Adrenal gland (tissue), 12 donors: ENCODE measurements around the gene AP3B2. TPM values are rescaled to one million over a fixed set of nuclear protein-coding genes. Genes with fewer than 3 reads are reported as not detected.

ENCODE experiments used
- DNase-seq, 7 donors: peaks; one replicate each; pipeline ENCODE4 v3.0.0-alpha.2; 2019 to 2020
- H3K27ac ChIP-seq, 5 donors: fragments of 200-600 bp; sonication (generic) in 4 of 5; 1 replicate in 3 of 5; 2 replicates in 2 of 5; pipeline versions ENCODE4 v1.5.1 to v1.8.0; 2016 to 2020; ENCODE audit warnings: mild to moderate bottlenecking in 1 of 5
- H3K27me3 ChIP-seq: fragments of 200-600 bp; 2 replicates; pipeline ENCODE4 v1.8.0; 2021
- H3K36me3 ChIP-seq, 2 donors: fragments of 200-600 bp; replicated peaks in 1 of 2; 1 replicate in 1 of 2; 2 replicates in 1 of 2; pipeline versions ENCODE4 v1.5.1 to v1.8.0; 2018 to 2022
- H3K4me1 ChIP-seq, 2 donors: fragments of 200-600 bp; replicated peaks in 1 of 2; 1 replicate in 1 of 2; 2 replicates in 1 of 2; pipeline versions ENCODE4 v1.5.1 to v1.8.0; 2018 to 2021
- H3K4me3 ChIP-seq, 4 donors: fragments of 200-600 bp; sonication (generic) in 3 of 4; one replicate each; pipeline ENCODE4 v1.5.1; 2016 to 2018
- H3K9me3 ChIP-seq, 3 donors: fragments of 200-600 bp; sonication (generic) in 1 of 3; replicated peaks in 1 of 3; 1 replicate in 2 of 3; 2 replicates in 1 of 3; pipeline versions ENCODE4 v1.5.1 to v1.8.0; 2016 to 2021
- POLR2A ChIP-seq, 2 donors: fragments of 450-650 bp; IDR thresholded peaks; one replicate each; pipeline ENCODE4 v1.6.1; 2017; ENCODE audit warnings: antibody characterized with exemption in 2 of 2, mild to moderate bottlenecking in 2 of 2, moderate library complexity in 1 of 2
- WGBS, 4 donors: extraction: QIAGEN DNeasy Blood & Tissue Kit in 2 of 4; methylation state at CpG; one replicate each; pipeline versions ENCODE4 v1.1.5 to v1.1.7; 2013 to 2017; 5-methylcytosine and 5-hydroxymethylcytosine counted together
- intact Hi-C, 2 donors: fragments of 100-400 bp; cut with DNase I; formaldehyde crosslinking; loops; one replicate each; pipeline versions ENCODE4 v1.14.1 to v1.15.0; 2022 to 2023
- polyA plus RNA-seq, 3 donors: library from polyadenylated mRNA; stranded (reverse); fragments of 200-250 nt in 2 of 3; fragments of 350-450 nt in 1 of 3; fragmentation: Illumina TruSeq in 1 of 3; extraction: RNeasy Lipid Tissue Mini Kit (QIAGEN cat#74804) in 1 of 3; gene quantifications; one replicate each; pipeline ENCODE4 v1.2.3, GENCODE V29; 2013 to 2014
- total RNA-seq, 9 donors: library from RNA; depleted of rRNA in 4 of 9; stranded (reverse); fragments of >200 nt in 4 of 9; fragments of 120-200 nt in 1 of 9; fragmentation: NEBNext Ultra II Directional in 1 of 9; extraction: Animal tissue kit (Norgen Biotek cat#: 25700) in 1 of 9; gene quantifications; one replicate each; pipeline versions ENCODE4 v1.1.0 to v1.2.4, GENCODE V29; 2013 to 2023
- TF ChIP-seq, protein P1 (sequence below), 6 experiments: fragments of 450-650 bp in 4 of 6; fragments of 200-600 bp in 2 of 6; sonication (generic) in 1 of 6; IDR thresholded peaks; 1 replicate in 5 of 6; 2 replicates in 1 of 6; pipeline versions ENCODE4 v1.5.1 to v1.8.0; 2016 to 2021; ENCODE audit warnings: antibody characterized with exemption in 6 of 6, mild to moderate bottlenecking in 2 of 6, moderate library complexity in 1 of 6
- donor health status: healthy with polysubstance abuse.
- donor health status: Bipolar disorder and iron deficiency.
- donor health status: DM: yes; HTN: yes; CAD: no.
- donor health status: DM: no; HTN: no; CAD: no.
- donor health status: DM: no; HTN: no; CAD: no.
- donor health status: DM: yes; HTN: yes; CAD: no.

AP3B2 gene
- total and polyA plus RNA-seq, 12 donors: 0.54 to 28.9 (median 4.4) TPM

DNA sequence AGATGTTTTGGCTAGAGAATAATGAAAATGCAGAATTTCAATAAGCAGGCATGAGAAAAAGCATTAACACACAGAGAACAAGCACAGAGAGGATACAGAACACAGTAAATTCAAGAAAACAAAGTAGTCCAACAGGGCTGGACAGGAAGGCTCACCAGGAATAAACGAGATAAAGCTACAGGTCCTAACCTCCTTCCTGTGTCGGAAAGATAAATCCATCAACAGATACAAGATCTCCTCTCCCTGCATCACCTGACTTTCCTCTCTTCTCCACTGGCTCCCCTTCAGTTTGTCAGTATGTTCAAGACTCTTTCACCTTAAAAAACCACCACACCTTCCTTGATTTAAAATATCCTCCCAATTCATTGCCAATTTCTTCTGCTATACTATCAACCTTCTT, 73.9 kb downstream of the AP3B2 start:
- Histone ChIP-seq H3K4me1 (no peaks in the 10 kb centered on the region), H3K9me3 (no peaks in the 10 kb centered on the region), H3K36me3 (no peaks in the 10 kb centered on the region), H3K27me3 (no peaks in the 10 kb centered on the region), H3K4me3 (no peak overlapping the region), H3K27ac (no peak overlapping the region)
- intact Hi-C loops: no loop called here
- WGBS, 4 donors: 48 to 58% (median 49%) methylated on average over 2 of the region's 2 CpGs
- TF ChIP-seq, protein P1, sequence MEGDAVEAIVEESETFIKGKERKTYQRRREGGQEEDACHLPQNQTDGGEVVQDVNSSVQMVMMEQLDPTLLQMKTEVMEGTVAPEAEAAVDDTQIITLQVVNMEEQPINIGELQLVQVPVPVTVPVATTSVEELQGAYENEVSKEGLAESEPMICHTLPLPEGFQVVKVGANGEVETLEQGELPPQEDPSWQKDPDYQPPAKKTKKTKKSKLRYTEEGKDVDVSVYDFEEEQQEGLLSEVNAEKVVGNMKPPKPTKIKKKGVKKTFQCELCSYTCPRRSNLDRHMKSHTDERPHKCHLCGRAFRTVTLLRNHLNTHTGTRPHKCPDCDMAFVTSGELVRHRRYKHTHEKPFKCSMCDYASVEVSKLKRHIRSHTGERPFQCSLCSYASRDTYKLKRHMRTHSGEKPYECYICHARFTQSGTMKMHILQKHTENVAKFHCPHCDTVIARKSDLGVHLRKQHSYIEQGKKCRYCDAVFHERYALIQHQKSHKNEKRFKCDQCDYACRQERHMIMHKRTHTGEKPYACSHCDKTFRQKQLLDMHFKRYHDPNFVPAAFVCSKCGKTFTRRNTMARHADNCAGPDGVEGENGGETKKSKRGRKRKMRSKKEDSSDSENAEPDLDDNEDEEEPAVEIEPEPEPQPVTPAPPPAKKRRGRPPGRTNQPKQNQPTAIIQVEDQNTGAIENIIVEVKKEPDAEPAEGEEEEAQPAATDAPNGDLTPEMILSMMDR (IDR thresholded peaks at IDR 0.05): no peak
- no peak for DNase-seq

- intact Hi-C loops: no loop called here
- no peak for TF ChIP-seq POLR2A (IDR thresholded peaks at IDR 0.05)
- TF ChIP-seq, protein P1 (IDR thresholded peaks at IDR 0.05): no peak
Measured at GRCh38 chr15:82630033-82630432, 79.6 kb downstream of the AP3B2 start.

GRCh38 chr15:82625136-82625535, 84.5 kb downstream of the AP3B2 start:
- Histone ChIP-seq H3K27ac (no peak overlapping the region), H3K27me3 (no peaks in the 10 kb centered on the region), H3K4me1 (no peaks in the 10 kb centered on the region), H3K4me3 (no peak overlapping the region), H3K36me3 (no peaks in the 10 kb centered on the region), H3K9me3 (no peaks in the 10 kb centered on the region)
- 83 to 88% (median 86%) methylated on average over 4 of the region's 4 CpGs for WGBS, 4 donors
- intact Hi-C loops: no loop called here
- no peak for DNase-seq
- TF ChIP-seq POLR2A (IDR thresholded peaks at IDR 0.05): no peak
- TF ChIP-seq, protein P1 (IDR thresholded peaks at IDR 0.05): no peak

More at GRCh38 chr15:82630033-82630432, 79.6 kb downstream of the AP3B2 start:
- H3K9me3 ChIP-seq: no peaks in the 10 kb centered on the region
- no peaks in the 10 kb centered on the region for H3K4me1 ChIP-seq
- H3K27me3 ChIP-seq: no peaks in the 10 kb centered on the region
- no peak overlapping the region for H3K27ac ChIP-seq
- no peak overlapping the region for H3K4me3 ChIP-seq
- WGBS, 4 donors: 70 to 83% (median 70%) methylated on average over 4 of the region's 4 CpGs
- H3K36me3 ChIP-seq: no peaks in the 10 kb centered on the region
- no peak for DNase-seq

DNA sequence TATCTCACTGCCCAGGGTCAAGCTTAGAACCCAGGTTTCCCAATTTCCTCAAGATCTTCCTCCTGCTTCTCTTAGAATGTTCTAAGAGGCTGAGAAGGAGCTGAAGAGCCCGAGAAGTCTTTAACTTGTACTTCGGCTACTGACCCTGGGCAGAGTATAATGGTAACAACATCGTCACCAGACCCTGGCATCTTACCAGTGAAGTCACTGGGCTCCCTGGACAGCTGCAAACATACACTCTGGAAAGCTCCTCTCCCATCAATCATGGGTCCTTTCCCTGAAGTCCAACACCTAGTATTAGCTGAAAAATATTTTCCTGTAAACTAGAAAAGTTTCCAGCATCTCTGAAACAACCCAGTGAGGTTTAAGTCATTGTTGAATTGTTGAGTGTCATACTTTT, 85.2 kb downstream of the AP3B2 start:
- Histone ChIP-seq H3K9me3 (no peaks in the 10 kb centered on the region), H3K4me3 (no peak overlapping the region), H3K27ac (no peak overlapping the region), H3K27me3 (no peaks in the 10 kb centered on the region), H3K36me3 (no peaks in the 10 kb centered on the region), H3K4me1 (no peaks in the 10 kb centered on the region)
- no peak for DNase-seq
- WGBS, 4 donors: 91 to 93% (median 93%) methylated on average over 3 of the region's 3 CpGs
- TF ChIP-seq POLR2A (IDR thresholded peaks at IDR 0.05): no peak
- TF ChIP-seq, protein P1 (IDR thresholded peaks at IDR 0.05): no peak
- intact Hi-C loops: no loop called here
